Vagina (tissue), 2 donors: Measurements from ENCODE around the gene TMEM240.
"Not testable (repeated sequence)": the region's sequence is repeated elsewhere in the genome, so short reads cannot be mapped to it uniquely, and the experiment has no call there.

Experiments
- POLR2A ChIP-seq, 2 donors: fragments of 450-650 bp; IDR thresholded peaks; one replicate each; pipeline ENCODE4 v1.6.1; 2017; ENCODE audit warnings: antibody characterized with exemption in 2 of 2, mild to moderate bottlenecking in 2 of 2, moderate library complexity in 2 of 2
- POLR2AphosphoS5 ChIP-seq, 2 donors: sonication (generic); formaldehyde crosslinking; IDR thresholded peaks; one replicate each; pipeline ENCODE4 v1.9.0; 2017; ENCODE audit warnings: antibody characterized with exemption in 2 of 2, mild to moderate bottlenecking in 2 of 2, low read depth in 1 of 2; ENCODE audit not compliant: insufficient read depth in 1 of 2
- TF ChIP-seq, protein P1 (sequence below), 3 experiments: fragments of 450-650 bp in 2 of 3; fragments of 200-600 bp in 1 of 3; sonication (generic) in 1 of 3; IDR thresholded peaks; one replicate each; pipeline ENCODE4 v1.5.1; 2017 to 2019; ENCODE audit warnings: antibody characterized with exemption in 3 of 3, mild to moderate bottlenecking in 2 of 3, moderate library complexity in 2 of 3

DNA sequence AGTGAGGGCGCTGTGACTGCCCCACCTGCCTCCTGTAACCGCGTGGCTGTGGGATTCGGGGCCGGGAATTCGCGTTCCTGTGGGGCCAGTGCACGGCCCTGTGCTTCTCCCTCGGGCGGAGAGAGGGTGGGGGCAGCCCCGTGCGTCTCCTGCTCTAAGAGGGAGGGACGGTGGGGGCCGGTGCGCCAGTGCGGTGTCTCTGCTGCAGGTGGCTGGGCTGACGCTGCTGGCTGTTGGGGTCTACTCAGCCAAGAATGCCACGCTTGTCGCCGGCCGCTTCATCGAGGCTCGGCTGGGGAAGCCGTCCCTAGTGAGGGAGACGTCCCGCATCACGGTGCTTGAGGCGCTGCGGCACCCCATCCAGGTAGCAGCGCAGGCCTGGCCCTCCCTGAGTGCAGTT lies 17.9 kb downstream of the TMEM240 start:
- not testable (repeated sequence) for TF ChIP-seq POLR2AphosphoS5 (IDR thresholded peaks at IDR 0.05; ENCODE audit: insufficient read depth in 1 of 2, low read depth in 1 of 2); POLR2A (IDR thresholded peaks at IDR 0.05)
- TF ChIP-seq, protein P1, sequence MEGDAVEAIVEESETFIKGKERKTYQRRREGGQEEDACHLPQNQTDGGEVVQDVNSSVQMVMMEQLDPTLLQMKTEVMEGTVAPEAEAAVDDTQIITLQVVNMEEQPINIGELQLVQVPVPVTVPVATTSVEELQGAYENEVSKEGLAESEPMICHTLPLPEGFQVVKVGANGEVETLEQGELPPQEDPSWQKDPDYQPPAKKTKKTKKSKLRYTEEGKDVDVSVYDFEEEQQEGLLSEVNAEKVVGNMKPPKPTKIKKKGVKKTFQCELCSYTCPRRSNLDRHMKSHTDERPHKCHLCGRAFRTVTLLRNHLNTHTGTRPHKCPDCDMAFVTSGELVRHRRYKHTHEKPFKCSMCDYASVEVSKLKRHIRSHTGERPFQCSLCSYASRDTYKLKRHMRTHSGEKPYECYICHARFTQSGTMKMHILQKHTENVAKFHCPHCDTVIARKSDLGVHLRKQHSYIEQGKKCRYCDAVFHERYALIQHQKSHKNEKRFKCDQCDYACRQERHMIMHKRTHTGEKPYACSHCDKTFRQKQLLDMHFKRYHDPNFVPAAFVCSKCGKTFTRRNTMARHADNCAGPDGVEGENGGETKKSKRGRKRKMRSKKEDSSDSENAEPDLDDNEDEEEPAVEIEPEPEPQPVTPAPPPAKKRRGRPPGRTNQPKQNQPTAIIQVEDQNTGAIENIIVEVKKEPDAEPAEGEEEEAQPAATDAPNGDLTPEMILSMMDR (IDR thresholded peaks at IDR 0.05) = not testable (repeated sequence)
